Measurements from ENCODE around the gene ZNF609.

ZNF609 gene

DNA sequence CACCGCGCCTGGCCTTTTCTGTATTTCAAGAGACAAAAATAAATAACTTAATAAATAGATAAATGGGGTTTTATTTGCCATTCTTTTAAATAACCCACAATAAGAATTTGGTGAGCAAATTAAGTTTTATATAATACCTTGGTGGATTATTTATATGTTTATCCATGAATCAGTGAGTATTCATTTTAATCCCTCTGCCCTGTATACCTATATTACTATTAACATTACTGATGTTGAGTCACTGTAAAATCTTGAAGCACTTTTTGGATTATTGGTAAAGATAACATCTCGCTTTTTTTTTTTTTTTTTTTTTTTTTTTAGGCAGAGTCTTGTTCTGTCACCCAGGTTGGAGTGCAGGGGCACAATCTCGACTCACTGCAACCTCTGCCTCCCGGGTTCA lies 154.1 kb downstream of the ZNF609 start (continued):
- TF ChIP-seq BACH2 (CRISPR knock-in tag; IDR thresholded peaks at IDR 0.05; ENCODE audit: borderline replicate concordance) (no peak), RARB (CRISPR knock-in tag; IDR thresholded peaks at IDR 0.05) (no peak), ZFP3 (CRISPR knock-in tag; IDR thresholded peaks at IDR 0.05) (no peak), ZC3H10 (CRISPR knock-in tag; IDR thresholded peaks at IDR 0.05) (no peak)

GRCh38 chr15:64617727-64618126 lies 157.3 kb downstream of the ZNF609 start:
- TF ChIP-seq ZNF70 (CRISPR knock-in tag; IDR thresholded peaks at IDR 0.05), result no peak
- TF ChIP-seq ZFP3 (CRISPR knock-in tag; IDR thresholded peaks at IDR 0.05), result no peak
- no peak for TF ChIP-seq TCF4 (CRISPR knock-in tag; IDR thresholded peaks at IDR 0.05; ENCODE audit: borderline replicate concordance)
- TF ChIP-seq ZNF565 (CRISPR knock-in tag; conservative IDR thresholded peaks at IDR 0.05; ENCODE audit: low read depth), result no peak
- no peak for TF ChIP-seq ISL1 (CRISPR knock-in tag; IDR thresholded peaks at IDR 0.05)
- TF ChIP-seq TOX (CRISPR knock-in tag; IDR thresholded peaks at IDR 0.05; ENCODE audit: borderline replicate concordance), result no peak
- TF ChIP-seq OSR1 (CRISPR knock-in tag; IDR thresholded peaks at IDR 0.05), result no peak
- TF ChIP-seq ZNF8 (CRISPR knock-in tag; IDR thresholded peaks at IDR 0.05), result no peak
- TF ChIP-seq GLIS3 (CRISPR knock-in tag; IDR thresholded peaks at IDR 0.05), result no peak
- TF ChIP-seq, protein P1, sequence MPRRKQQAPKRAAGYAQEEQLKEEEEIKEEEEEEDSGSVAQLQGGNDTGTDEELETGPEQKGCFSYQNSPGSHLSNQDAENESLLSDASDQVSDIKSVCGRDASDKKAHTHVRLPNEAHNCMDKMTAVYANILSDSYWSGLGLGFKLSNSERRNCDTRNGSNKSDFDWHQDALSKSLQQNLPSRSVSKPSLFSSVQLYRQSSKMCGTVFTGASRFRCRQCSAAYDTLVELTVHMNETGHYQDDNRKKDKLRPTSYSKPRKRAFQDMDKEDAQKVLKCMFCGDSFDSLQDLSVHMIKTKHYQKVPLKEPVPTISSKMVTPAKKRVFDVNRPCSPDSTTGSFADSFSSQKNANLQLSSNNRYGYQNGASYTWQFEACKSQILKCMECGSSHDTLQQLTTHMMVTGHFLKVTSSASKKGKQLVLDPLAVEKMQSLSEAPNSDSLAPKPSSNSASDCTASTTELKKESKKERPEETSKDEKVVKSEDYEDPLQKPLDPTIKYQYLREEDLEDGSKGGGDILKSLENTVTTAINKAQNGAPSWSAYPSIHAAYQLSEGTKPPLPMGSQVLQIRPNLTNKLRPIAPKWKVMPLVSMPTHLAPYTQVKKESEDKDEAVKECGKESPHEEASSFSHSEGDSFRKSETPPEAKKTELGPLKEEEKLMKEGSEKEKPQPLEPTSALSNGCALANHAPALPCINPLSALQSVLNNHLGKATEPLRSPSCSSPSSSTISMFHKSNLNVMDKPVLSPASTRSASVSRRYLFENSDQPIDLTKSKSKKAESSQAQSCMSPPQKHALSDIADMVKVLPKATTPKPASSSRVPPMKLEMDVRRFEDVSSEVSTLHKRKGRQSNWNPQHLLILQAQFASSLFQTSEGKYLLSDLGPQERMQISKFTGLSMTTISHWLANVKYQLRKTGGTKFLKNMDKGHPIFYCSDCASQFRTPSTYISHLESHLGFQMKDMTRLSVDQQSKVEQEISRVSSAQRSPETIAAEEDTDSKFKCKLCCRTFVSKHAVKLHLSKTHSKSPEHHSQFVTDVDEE (CRISPR knock-in tag; IDR thresholded peaks at IDR 0.05), result no peak
- no peak for TF ChIP-seq RARB (CRISPR knock-in tag; IDR thresholded peaks at IDR 0.05)
- TF ChIP-seq ZC3H10 (CRISPR knock-in tag; IDR thresholded peaks at IDR 0.05), result no peak
- no peak for TF ChIP-seq SNAI2 (CRISPR knock-in tag; IDR thresholded peaks at IDR 0.05)
- TF ChIP-seq, protein P2, sequence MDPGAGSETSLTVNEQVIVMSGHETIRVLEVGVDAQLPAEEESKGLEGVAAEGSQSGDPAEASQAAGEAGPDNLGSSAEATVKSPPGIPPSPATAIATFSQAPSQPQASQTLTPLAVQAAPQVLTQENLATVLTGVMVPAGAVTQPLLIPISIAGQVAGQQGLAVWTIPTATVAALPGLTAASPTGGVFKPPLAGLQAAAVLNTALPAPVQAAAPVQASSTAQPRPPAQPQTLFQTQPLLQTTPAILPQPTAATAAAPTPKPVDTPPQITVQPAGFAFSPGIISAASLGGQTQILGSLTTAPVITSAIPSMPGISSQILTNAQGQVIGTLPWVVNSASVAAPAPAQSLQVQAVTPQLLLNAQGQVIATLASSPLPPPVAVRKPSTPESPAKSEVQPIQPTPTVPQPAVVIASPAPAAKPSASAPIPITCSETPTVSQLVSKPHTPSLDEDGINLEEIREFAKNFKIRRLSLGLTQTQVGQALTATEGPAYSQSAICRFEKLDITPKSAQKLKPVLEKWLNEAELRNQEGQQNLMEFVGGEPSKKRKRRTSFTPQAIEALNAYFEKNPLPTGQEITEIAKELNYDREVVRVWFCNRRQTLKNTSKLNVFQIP (CRISPR knock-in tag; IDR thresholded peaks at IDR 0.05; ENCODE audit: borderline replicate concordance, low read depth), result no peak
- TF ChIP-seq PPARA (CRISPR knock-in tag; IDR thresholded peaks at IDR 0.05; ENCODE audit: borderline replicate concordance), result no peak
- TF ChIP-seq ZFP30 (CRISPR knock-in tag; IDR thresholded peaks at IDR 0.05), result no peak
- TF ChIP-seq ARNTL (CRISPR knock-in tag; IDR thresholded peaks at IDR 0.05; ENCODE audit: borderline replicate concordance, low read depth), result no peak
- no peak for TF ChIP-seq CSDC2 (CRISPR knock-in tag; IDR thresholded peaks at IDR 0.05)
- TF ChIP-seq BACH2 (CRISPR knock-in tag; IDR thresholded peaks at IDR 0.05; ENCODE audit: borderline replicate concordance), result no peak
- no peak for TF ChIP-seq CSRNP3 (CRISPR knock-in tag; IDR thresholded peaks at IDR 0.05)
- no peak for ATAC-seq

GRCh38 chr15:64618138-64618537 lies 157.8 kb downstream of the ZNF609 start:
- ATAC-seq, result no peak
- TF ChIP-seq ZFP30 (CRISPR knock-in tag; IDR thresholded peaks at IDR 0.05) (no peak), CSDC2 (CRISPR knock-in tag; IDR thresholded peaks at IDR 0.05) (no peak), CREB5 (CRISPR knock-in tag; IDR thresholded peaks at IDR 0.05; ENCODE audit: low read depth) (no peak), ZNF565 (CRISPR knock-in tag; conservative IDR thresholded peaks at IDR 0.05; ENCODE audit: low read depth) (no peak), RARB (CRISPR knock-in tag; IDR thresholded peaks at IDR 0.05) (no peak), CSRNP3 (CRISPR knock-in tag; IDR thresholded peaks at IDR 0.05) (no peak), GLIS3 (CRISPR knock-in tag; IDR thresholded peaks at IDR 0.05) (no peak)

All from SK-N-SH treated with all-trans-retinoic acid at 6 μM for 48 hours (cell line).